HG02571 (cell line): Measurements from ENCODE around the gene UXS1.
"Not testable (repeated sequence)": the region's sequence is repeated elsewhere in the genome, so short reads cannot be mapped to it uniquely, and the experiment has no call there.

Source experiments
- ATAC-seq: cut with Tn5 transposase; IDR thresholded peaks from one replicate; pipeline ENCODE4 v1.9.1; 2021; ENCODE audit warnings: mild to moderate bottlenecking, moderate library complexity; ENCODE audit not compliant: unreplicated experiment

The UXS1 gene

DNA sequence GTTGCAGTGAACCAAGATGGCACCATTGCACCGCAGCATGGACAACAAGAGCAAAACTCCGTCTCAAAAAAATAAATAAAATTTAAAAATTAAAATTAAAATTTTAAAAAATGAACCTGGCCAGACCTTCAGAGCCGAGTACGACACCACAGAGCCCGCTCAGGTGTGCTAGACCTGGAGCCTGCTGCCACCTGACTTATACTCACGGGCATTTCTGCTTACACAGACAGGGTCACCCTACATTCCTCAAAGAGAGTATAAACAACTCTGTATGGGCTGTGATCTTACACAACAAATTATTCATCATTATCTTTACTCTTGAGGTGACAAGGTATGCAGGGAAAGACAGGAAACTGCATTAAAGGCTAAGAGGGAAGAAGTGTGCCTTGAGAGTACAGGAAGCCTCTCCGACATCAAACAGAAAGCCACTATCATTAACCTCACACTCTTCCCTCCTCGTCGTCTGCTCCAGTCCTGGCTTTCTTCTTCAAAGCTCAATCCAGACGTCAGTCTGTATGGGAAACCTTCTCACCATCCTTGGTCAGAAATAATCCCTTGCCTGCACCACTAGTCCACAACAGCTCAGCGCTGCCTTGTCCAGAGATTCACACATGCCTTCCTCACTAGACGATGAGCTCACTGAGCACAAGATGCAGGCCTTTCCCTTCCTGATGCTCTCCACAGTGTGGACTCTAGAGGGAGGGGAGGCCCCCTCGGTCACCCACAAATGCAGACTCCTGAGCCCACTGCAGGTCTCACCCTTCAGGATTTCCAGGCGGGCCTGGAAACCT, 56.2 kb downstream of the UXS1 start:
- no peak for ATAC-seq

DNA sequence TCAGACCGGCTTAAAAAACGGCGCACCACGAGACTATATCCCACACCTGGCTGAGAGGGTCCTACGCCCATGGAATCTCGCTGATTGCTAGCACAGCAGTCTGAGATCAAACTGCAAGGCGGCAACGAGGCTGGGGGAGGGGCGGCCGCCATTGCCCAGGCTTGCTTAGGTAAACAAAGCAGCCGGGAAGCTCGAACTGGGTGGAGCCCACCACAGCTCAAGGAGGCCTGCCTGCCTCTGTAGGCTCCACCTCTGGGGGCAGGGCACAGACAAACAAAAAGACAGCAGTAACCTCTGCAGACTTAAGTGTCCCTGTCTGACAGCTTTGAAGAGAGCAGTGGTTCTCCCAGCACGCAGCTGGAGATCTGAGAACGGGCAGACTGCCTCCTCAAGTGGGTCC, 62.9 kb downstream of the UXS1 start:
- not testable (repeated sequence) for ATAC-seq

DNA sequence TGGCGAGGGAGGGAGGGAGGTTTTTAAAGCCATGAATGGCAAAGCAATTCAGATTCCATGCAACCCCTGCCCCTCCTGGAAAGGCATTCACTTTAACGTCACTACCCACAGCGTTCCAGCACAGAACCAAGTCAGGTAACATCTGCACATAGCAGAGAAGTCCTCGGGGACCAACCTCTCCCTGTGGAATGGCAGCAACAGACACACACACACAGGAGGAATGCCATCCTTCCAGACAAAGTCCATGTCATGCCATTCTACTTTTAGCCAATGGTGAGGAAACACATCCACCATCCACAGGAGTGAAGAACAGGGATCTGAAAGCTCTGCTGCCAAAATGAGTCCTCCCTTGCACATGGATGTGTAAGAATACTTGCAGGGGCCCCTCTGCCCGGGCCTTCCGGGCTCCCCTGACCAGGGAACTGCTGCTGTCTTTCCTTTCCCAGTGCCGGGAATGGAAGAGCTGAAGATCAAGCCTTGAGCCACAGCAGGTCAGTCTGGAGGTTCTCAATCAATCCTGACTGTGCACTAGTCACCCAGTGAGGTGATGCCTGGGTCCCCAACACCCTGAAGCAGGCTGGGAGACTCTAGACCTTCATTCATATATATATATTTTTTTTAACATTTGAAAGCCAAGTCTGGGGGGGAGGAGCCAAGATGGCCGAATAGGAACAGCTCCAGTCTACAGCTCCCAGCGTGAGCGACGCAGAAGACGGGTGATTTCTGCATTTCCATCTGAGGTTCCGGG, 63.7 kb downstream of the UXS1 start:
- no peak for ATAC-seq

DNA sequence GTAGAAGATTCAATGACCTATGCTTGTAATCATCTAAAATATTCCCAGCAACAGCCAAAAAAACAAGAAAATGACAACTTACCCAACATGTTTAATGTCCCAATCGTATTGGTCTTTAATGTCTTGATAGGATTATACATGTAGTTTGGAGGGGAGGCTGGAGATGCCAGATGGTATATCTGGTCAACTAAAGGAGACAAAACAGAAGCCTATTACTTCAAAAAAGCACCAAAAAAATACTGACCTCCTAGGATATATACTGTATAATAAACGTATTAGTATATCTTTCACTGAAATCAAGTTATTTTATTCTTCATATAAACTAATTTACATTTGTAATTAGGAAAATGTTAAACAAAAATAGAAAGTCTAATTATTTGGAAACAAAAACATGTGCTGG, 64.5 kb downstream of the UXS1 start:
- ATAC-seq = no peak

DNA sequence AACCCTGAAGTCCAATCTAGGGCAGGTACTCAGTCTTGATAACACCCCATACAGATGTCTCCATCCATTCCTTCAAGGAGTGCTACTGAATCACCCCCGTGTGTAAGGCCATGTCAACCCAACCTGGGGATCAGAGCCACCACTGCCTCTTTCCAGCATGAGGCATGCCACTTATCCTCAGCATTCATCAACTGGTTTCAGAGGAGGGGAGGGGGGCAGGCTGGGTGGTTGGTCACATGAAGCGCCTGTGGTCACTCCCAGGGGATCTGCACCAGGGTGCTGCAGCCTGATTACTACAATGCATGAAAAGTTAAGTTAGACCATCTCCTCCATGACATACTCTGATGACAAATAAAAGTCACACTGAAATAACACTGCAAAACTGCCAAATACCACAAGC, 65.0 kb downstream of the UXS1 start:
- ATAC-seq = no peak

DNA sequence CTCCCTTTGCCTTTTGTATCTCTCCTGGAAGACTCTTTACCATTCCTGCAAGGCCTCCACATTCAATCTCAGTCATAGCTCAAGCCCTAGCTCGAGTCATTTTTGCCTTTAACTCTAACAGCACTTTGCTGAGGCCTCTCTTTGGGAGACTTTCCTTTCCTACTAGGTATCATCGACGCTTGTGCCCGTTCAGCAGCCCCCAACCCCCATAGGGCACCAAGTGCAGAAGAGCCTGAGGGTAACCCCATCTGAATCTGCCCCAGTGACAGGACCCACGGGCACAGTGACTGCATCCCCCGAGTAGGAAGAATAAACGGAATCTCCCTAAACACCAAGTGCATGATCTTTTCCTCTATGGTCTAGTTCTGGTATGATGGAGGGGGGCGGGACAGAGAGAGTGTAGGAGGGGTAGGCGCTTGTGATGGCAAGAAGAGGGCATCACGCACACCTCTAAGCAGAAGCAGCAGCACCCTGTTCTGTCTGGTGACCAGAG, 66.3 kb downstream of the UXS1 start:
- ATAC-seq = no peak

DNA sequence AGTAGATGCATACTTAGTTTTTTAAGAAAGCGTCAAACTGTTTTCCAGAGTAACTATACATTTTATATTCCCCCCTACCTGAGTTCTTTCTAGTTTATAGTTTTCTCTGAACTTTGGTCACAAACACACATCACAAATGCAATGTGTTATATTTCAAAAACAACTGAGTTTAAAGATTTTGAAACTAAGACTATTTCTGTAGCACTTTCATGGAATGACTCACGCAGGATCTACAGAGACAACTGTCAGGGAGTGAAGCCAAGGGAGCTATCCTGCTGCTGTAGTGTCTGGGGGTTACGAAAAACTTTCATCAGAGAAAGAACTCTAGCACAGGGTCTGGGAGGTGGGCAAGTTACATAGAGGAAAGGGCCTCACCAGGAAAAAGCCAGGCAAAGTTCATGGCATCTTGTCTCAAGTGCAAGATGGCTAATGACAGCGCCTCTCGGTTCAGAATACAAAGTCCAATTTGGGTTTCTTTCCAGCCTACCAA, 66.8 kb downstream of the UXS1 start:
- no peak for ATAC-seq

DNA sequence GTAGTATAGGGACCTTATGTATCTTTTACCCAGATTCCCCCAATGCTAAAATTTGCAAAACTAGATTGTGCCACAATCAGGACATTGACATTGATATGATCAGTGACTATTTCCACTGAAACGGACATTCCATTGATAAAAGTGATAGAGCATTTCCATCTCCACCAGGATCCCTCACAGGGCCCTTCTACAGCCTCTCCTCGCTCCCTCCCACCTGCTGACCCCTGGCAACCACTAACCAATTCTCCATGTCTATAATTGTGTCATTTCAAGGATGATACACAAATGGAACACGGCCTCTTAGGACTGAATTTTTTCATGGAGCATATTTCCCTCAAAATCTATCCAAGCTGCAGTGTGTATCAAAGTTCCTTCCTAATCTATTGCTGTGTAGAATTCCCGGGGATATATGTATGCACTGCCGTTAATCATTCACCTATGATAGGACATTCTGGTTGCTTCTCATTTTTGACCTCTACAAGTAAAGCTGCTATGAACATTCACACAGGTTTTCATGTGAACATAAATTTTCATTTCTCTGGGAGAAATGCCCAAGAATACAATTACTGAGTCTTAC, 67.3 kb downstream of the UXS1 start:
- ATAC-seq = no peak

DNA sequence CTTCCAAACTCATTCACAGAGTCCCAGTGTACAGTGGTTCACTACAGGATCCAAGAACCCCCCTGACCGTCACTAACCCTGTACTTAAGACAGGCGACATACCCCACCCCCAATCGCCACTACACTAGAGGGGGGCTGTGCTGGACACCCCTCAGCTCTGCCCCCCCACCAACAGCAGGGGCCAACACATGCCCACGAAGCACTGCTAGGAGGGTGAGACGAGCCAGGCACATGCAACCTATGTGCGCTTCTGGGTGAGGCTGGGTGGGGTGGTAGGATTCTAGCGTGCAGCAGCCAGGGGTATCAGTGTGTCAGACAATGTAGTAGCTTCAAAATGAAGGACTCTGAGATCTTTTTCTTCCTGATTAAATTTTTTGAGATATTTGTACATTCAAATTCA, 67.8 kb downstream of the UXS1 start:
- no peak for ATAC-seq

DNA sequence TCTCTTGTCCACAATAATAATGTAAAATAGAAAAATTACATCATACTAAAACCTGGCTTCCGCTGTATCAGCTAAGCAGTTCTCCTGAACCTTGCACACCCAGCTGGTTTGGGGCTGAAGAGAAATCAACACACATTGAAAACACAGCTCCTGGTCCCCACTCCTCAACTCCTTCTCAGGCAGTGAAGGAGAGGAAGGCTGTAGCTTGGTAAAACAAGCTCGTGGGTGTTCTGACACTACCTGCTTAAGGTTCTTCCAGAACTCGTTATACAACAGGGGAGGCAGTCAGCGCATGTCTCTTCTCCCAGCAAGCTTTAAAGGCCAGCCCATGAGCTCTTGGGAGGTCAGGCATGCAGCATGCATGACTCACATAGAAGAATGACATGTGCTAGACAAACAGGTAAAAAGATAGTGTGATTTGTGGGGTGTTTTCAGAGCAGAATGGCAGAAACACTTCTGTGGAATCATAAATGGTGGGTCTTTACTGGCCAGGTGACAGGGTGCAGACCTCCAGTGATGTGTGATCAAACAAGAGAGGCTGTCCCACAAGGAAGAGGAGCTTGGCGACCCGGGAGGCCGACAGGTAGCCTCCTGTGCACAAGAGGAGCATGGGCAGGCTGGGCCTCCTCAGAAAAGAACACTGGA, 69.1 kb downstream of the UXS1 start:
- no peak for ATAC-seq

DNA sequence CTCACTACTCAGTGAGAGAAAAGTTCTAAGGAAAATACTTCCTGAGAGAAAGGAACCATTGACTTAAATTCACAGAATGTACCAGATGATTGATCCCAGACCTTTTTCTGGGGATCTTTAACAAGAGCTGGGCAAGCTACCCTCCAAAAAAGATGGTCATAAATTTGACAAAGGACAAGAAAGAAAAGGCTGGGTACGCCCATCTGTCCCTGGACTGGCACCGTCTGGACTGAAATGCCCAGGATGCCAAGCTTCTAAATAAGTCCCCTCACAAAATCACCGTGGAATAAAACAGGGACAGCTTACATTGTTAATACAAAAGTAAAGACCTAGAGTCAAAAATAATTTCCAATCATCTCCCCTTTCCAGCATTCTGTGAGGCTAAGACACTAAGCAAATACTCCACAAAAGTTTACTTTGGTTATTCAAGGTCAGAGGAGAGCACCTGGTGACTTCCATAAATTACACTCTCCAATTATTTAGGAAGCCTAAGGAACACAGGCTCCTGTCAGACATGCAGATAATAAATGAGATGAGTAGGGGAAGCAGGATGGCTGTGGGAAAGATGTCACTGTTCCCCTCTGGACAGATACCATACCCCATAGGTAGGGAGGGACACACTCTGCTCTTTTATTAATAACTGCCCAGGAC, 69.9 kb downstream of the UXS1 start:
- ATAC-seq = no peak

DNA sequence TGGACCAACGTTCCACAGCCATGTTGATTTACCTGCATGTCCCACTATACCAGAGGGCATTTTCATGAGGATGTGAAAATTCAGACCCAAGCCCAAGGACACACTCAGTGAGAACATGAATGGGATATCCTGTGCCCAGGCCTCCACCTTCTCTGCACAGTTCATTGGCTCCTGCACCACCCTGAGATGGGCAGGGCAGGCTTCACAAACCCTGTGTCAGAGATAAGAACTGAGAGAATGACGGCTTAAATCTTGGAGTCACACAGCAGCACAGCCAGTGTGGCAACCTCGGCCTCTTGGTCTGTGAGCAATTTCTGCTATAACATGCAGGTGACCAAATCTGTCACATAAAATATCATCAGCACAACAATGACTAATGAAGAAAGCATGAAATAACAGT, 71.9 kb downstream of the UXS1 start:
- no peak for ATAC-seq

DNA sequence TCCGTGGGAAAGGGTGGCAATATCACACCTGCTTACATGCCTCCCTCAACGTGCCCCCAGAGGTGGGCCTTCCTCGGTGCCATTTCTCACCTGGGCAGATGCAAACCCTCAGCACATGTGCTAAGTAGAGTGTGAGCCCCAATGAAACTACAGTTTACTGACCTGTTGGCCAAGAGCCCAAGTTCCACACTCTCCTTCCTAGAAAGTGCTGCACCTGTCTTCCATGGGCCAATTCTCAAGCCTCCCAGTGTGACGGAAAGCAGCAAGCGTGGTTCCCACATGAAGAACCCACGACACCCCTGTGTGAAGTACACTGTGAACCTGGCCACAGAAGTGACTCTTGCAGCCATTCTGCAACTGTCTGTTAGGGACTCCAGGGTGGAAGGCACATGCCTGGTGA, 73.7 kb downstream of the UXS1 start:
- ATAC-seq = no peak

DNA sequence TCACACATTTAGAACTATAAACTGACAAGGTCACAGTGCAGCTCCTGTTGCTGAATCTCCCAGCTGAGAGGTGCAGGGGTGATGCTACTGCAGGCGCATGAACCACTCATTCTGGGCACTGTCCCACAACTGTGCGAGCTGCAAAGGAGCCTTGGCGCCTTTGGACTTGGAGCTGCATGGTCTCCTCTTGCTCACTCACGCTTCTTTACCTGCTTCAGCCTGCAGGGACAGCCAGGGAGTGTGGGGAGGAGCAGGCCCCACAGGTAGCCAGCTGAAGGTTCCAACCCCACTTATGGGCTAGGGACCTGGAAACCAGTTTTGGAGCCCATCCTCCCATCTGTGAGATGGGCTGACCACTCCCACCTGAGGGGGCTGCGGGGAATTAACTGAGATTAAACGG, 75.0 kb downstream of the UXS1 start:
- no peak for ATAC-seq

DNA sequence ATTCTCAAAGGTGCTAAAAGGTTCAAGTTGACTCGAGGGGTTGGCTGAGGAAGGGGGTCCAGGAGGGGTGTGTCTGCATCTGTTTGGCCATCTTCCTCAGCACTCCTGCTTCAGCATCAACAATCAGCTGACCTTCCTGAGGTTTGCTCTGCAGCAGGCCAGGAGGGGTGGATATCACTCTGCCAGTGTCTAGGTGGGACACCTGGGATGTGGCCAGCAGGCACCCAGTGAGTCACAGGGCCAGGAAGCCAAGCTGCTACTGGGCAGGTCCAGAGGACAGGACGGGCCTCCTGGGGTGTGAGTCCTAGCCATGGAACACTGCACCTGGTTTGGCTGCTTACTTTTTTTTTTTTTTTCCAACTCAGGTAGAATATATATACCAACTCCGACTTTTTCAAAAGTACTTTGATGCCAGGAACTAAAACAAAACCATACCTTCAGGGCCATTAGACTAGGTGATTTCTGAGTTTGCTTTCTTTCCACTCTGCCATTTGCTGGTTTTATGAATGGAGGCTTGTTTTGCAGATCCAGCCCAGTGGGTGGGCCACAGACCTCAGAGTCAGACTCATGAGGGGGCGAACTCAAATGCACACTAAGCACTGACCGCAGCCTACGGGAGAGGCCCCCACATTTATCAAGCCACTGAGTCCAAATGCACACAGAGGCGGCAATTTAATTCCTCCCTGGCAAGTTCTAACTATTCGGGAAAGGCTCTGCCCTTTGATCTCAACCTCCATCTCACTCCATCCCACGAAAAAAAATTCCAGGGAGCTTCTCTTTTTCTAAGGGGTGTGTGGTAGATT, 76.0 kb downstream of the UXS1 start:
- ATAC-seq = no peak

DNA sequence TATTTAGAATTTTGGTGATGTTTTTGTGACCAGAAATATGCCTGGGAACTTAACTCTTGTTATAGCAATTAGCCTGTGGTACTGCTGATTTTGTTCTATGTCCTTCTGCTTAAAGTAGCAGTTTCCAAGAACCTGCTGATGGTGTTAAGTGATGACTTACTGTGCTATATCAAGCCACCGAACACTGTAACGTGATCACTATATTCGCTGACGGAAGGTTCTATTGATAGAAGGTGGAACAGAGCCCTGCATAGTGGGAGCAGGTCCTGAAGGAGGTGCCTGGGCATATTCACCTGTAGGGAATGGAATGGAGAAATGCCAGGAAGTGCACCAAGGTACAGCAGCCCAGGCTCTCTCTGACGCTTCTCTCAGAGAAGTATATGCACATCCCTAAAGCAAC, 76.8 kb downstream of the UXS1 start:
- no peak for ATAC-seq

DNA sequence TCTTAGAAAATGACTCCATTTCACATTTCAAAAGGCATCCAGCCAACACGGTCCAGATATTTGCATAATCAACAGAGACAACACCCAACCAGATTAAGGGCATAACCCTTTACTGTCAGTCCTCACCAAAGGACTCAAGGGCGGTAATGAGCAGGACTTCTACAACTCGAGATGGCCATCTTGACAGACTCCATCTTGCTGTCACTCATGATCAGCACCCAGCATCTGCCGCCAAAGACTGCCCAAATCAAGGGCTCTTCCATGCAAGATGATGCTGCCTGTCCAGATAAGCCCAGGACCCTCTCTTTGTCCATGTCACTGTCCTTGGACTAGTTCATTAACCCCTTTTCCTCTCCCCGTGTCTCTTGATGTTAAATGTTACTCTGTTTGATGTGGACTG, 77.9 kb downstream of the UXS1 start:
- ATAC-seq = no peak

DNA sequence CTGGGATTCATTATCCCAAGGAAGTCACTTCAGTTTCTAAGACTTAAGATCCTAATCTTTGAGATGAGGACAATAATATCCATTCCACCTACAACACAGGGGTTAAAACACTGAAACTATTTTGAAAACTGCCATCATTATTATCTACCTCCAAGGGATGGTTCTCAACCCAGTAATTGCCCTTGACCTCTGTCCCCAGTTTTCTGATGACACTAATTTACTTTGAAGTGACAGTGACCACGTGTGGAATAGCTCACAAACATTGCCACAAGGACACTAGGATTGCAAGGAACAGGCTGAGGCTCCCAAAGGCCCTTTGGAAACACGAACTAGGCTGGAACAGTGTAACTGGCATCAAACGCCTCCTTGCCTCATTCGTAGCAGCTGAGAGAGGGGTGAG, 78.4 kb downstream of the UXS1 start:
- no peak for ATAC-seq

DNA sequence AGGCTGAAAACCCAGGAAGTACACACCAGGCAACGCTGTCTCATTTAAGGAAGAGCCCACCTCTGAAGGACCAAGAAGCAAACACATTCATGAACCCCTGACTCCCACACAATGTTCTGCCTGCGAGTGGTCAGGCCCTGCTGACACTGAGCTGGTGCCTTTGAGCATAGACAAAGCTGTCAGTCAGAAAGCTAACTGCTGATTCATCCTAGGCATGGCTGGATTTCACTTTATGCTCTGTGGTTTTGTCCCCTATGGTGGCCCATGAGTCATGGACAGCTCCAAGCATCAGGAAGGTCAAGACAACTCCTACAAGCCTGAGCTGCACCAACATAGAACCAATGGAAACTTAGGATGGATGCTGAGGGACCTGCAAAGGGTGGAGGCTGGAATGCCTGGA, 78.9 kb downstream of the UXS1 start:
- ATAC-seq = peak; percentile 64

DNA sequence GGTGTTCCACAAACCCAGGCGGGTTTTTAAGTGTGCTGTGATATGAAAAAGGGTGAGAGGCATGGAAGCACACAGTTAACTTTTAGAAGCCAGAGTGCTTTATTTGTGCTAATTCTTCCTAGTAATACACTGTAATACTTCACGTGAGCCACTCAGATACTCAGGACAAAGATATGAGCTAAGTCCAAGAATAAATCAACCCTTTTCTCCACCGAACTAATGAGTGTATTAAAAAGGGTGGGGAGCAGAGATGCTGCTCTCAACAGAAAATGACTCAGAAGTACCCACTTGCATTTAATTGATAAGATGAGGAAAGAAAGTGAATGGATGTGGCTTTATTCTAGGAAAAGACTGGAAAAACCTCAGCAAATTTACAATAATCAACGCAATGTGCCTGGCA, 79.9 kb downstream of the UXS1 start:
- no peak for ATAC-seq
